ENCODE results near the gene USO1. TPM values are rescaled to one million over a fixed set of nuclear protein-coding genes. Genes with fewer than 3 reads are reported as not detected.
A peak's percentile ranks its signal among the peaks of the same experiment; 100 is the strongest.

Gene USO1
- total and polyA plus RNA-seq, 2 of the 13 experiments (the other 11 are each of a cell fraction or from before 2014, with no cell fraction given) = 52.2 to 87.7 TPM

DNA sequence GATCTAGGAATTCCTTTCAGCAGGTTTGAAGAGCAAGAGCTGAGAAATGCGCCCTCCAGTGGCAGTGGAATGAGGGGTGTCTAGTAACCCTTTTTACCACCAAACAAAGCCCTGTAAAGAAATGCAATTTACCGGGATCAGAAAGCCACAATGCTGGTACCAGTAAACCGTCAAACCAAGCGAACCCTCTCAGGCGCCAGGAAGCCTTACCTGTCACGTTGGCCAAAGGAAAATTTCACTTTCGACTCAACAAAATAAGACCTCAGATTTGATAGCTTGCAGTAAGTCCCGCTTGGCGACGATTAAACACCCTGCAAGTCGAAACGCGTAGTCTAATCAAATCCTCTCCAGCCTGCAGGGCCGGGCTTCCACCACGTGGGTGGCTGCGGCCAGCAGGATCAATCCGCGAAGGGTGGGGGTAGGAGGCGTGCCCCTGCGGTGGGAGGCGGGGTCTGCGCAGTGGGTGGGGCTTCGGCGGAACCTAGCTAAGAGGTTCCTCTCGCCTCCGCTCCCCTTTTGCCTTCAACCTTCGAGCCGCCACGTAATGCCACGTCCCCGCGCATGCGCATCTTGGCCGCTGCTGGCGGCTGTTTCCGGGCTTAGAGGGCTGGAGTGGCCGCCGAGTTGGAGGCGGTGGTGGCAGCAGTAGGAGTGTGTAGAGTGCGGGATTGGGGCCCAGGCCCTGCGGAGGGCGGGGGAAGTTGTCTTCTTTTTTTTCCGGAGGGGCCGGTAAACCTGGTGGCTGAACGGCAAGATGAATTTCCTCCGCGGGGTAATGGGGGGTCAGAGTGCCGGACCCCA is at the start of gene USO1 (continued):
- TF ChIP-seq, protein P1, sequence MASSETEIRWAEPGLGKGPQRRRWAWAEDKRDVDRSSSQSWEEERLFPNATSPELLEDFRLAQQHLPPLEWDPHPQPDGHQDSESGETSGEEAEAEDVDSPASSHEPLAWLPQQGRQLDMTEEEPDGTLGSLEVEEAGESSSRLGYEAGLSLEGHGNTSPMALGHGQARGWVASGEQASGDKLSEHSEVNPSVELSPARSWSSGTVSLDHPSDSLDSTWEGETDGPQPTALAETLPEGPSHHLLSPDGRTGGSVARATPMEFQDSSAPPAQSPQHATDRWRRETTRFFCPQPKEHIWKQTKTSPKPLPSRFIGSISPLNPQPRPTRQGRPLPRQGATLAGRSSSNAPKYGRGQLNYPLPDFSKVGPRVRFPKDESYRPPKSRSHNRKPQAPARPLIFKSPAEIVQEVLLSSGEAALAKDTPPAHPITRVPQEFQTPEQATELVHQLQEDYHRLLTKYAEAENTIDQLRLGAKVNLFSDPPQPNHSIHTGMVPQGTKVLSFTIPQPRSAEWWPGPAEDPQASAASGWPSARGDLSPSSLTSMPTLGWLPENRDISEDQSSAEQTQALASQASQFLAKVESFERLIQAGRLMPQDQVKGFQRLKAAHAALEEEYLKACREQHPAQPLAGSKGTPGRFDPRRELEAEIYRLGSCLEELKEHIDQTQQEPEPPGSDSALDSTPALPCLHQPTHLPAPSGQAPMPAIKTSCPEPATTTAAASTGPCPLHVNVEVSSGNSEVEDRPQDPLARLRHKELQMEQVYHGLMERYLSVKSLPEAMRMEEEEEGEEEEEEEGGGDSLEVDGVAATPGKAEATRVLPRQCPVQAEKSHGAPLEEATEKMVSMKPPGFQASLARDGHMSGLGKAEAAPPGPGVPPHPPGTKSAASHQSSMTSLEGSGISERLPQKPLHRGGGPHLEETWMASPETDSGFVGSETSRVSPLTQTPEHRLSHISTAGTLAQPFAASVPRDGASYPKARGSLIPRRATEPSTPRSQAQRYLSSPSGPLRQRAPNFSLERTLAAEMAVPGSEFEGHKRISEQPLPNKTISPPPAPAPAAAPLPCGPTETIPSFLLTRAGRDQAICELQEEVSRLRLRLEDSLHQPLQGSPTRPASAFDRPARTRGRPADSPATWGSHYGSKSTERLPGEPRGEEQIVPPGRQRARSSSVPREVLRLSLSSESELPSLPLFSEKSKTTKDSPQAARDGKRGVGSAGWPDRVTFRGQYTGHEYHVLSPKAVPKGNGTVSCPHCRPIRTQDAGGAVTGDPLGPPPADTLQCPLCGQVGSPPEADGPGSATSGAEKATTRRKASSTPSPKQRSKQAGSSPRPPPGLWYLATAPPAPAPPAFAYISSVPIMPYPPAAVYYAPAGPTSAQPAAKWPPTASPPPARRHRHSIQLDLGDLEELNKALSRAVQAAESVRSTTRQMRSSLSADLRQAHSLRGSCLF (CRISPR knock-in tag; IDR thresholded peaks at IDR 0.05; ENCODE audit: borderline replicate concordance) = no peak
- TF ChIP-seq, protein P2, sequence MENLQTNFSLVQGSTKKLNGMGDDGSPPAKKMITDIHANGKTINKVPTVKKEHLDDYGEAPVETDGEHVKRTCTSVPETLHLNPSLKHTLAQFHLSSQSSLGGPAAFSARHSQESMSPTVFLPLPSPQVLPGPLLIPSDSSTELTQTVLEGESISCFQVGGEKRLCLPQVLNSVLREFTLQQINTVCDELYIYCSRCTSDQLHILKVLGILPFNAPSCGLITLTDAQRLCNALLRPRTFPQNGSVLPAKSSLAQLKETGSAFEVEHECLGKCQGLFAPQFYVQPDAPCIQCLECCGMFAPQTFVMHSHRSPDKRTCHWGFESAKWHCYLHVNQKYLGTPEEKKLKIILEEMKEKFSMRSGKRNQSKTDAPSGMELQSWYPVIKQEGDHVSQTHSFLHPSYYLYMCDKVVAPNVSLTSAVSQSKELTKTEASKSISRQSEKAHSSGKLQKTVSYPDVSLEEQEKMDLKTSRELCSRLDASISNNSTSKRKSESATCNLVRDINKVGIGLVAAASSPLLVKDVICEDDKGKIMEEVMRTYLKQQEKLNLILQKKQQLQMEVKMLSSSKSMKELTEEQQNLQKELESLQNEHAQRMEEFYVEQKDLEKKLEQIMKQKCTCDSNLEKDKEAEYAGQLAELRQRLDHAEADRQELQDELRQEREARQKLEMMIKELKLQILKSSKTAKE (CRISPR knock-in tag; IDR thresholded peaks at IDR 0.05; ENCODE audit: borderline replicate concordance) = no peak
- TF ChIP-seq ZNF768 (CRISPR knock-in tag; IDR thresholded peaks at IDR 0.05) = peak; percentile 11; the same call in 1 of the 2 replicates
- TF ChIP-seq DR1 (CRISPR knock-in tag; IDR thresholded peaks at IDR 0.05) = peak; percentile 61
- peak; percentile 55 for TF ChIP-seq TAF15 (IDR thresholded peaks at IDR 0.05; ENCODE audit: low read depth, low read length, poor library complexity, severe bottlenecking)
- peak; percentile 52 for TF ChIP-seq ZNF772 (CRISPR knock-in tag; IDR thresholded peaks at IDR 0.05)
- no peak for TF ChIP-seq JUND (CRISPR knock-in tag; IDR thresholded peaks at IDR 0.05)
- TF ChIP-seq ZNF615 (CRISPR knock-in tag; IDR thresholded peaks at IDR 0.05; ENCODE audit: borderline replicate concordance) = 0 out of 2 replicates have a peak, but pooled peaks have one; percentile 29
- TF ChIP-seq, protein P3, sequence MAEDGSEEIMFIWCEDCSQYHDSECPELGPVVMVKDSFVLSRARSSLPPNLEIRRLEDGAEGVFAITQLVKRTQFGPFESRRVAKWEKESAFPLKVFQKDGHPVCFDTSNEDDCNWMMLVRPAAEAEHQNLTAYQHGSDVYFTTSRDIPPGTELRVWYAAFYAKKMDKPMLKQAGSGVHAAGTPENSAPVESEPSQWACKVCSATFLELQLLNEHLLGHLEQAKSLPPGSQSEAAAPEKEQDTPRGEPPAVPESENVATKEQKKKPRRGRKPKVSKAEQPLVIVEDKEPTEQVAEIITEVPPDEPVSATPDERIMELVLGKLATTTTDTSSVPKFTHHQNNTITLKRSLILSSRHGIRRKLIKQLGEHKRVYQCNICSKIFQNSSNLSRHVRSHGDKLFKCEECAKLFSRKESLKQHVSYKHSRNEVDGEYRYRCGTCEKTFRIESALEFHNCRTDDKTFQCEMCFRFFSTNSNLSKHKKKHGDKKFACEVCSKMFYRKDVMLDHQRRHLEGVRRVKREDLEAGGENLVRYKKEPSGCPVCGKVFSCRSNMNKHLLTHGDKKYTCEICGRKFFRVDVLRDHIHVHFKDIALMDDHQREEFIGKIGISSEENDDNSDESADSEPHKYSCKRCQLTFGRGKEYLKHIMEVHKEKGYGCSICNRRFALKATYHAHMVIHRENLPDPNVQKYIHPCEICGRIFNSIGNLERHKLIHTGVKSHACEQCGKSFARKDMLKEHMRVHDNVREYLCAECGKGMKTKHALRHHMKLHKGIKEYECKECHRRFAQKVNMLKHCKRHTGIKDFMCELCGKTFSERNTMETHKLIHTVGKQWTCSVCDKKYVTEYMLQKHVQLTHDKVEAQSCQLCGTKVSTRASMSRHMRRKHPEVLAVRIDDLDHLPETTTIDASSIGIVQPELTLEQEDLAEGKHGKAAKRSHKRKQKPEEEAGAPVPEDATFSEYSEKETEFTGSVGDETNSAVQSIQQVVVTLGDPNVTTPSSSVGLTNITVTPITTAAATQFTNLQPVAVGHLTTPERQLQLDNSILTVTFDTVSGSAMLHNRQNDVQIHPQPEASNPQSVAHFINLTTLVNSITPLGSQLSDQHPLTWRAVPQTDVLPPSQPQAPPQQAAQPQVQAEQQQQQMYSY (CRISPR knock-in tag; IDR thresholded peaks at IDR 0.05) = no peak
- 0 out of 2 replicates have a peak, but pooled peaks have one; percentile 67 for TF ChIP-seq SMAD1 (CRISPR knock-in tag; IDR thresholded peaks at IDR 0.05; ENCODE audit: borderline replicate concordance, low read depth)
- TF ChIP-seq ZNF282 (IDR thresholded peaks at IDR 0.05; ENCODE audit: partially characterized antibody) = no peak
- TF ChIP-seq HNF4G (IDR thresholded peaks at IDR 0.05; ENCODE audit: borderline replicate concordance, low read depth, low read length) = peak; percentile 19; the same call in 1 of the 2 replicates
- TF ChIP-seq HNF4G (CRISPR knock-in tag; IDR thresholded peaks at IDR 0.05; ENCODE audit: borderline replicate concordance, low read depth) = no peak
- no peak for TF ChIP-seq ATRX (CRISPR knock-in tag; IDR thresholded peaks at IDR 0.05; ENCODE audit: borderline replicate concordance)
- TF ChIP-seq PLRG1 (conservative IDR thresholded peaks at IDR 0.05) = no peak
